ENCODE results near the gene TRIM62. TPM values are rescaled to one million over a fixed set of nuclear protein-coding genes. Genes with fewer than 3 reads are reported as not detected.

The TRIM62 gene
- polyA plus RNA-seq, 2 donors: 4.6 to 5.0 TPM

- H3K4me1 ChIP-seq (ENCODE audit: control insufficient read depth in 2 of 2, insufficient read depth in 2 of 2, low read length in 1 of 2): peaks cover 3 to 36% of the 10 kb centered on the region in 2 donors
- H3K9me3 ChIP-seq (ENCODE audit: control insufficient read depth in 2 of 2, insufficient read depth in 1 of 2, low read depth in 1 of 2, low read length in 1 of 2): no peaks in the 10 kb centered on the region
- peak overlapping the region; percentile 64 to 68 for H3K27ac ChIP-seq (ENCODE audit: low read depth in 2 of 2, low read length in 1 of 2)
- 50 to 66% methylated on average over 7 of the region's 7 CpGs for WGBS, 2 donors
- H3K36me3 ChIP-seq (ENCODE audit: control insufficient read depth in 2 of 2, insufficient read depth in 2 of 2, low read length in 1 of 2): peaks cover 4 to 12% of the 10 kb centered on the region in 2 donors
- no peak overlapping the region for H3K4me3 ChIP-seq (ENCODE audit: low read depth in 1 of 2, low read length in 2 of 2)
- H3K27me3 ChIP-seq (ENCODE audit: control insufficient read depth in 1 of 2, insufficient read depth in 2 of 2, low read length in 2 of 2): no peaks in the 10 kb centered on the region
Observed at GRCh38 chr1:33151116-33151515, 30.7 kb downstream of the TRIM62 start.

DNA sequence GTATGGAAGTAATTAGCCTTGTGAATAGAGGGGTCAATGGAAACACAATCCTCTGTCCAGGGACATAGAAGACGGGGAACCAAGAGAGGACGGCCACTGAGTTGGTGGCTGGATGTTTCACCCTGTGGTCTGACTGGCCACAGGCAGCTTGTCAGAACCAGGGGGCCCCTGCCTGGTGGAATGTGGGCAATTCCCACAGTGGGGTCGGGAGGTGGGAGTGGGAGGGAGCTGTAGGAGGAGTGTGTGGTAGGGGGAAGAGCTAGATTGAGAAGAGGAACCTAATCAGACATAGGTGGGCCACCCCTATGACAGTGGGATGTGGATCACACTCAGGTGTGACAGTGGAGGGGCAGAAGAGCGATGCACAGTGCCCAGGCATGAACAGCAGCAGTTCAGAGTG is 31.3 kb downstream of the TRIM62 start:
- Histone ChIP-seq H3K9me3 (ENCODE audit: control insufficient read depth in 2 of 2, insufficient read depth in 1 of 2, low read depth in 1 of 2, low read length in 1 of 2) (no peaks in the 10 kb centered on the region), H3K27ac (ENCODE audit: low read depth in 2 of 2, low read length in 1 of 2) (no peak overlapping the region), H3K27me3 (ENCODE audit: control insufficient read depth in 1 of 2, insufficient read depth in 2 of 2, low read length in 2 of 2) (no peaks in the 10 kb centered on the region), H3K4me3 (ENCODE audit: low read depth in 1 of 2, low read length in 2 of 2) (no peak overlapping the region), H3K4me1 (ENCODE audit: control insufficient read depth in 2 of 2, insufficient read depth in 2 of 2, low read length in 1 of 2) (peaks cover 0 to 33% of the 10 kb centered on the region in 2 donors), H3K36me3 (ENCODE audit: control insufficient read depth in 2 of 2, insufficient read depth in 2 of 2, low read length in 1 of 2) (peaks cover 4 to 13% of the 10 kb centered on the region in 2 donors)
- WGBS, 2 donors: 92 to 93% methylated on average over 4 of the region's 4 CpGs

GRCh38 chr1:33149453-33150190 is 32.2 kb downstream of the TRIM62 start:
- Histone ChIP-seq H3K36me3 (ENCODE audit: control insufficient read depth in 2 of 2, insufficient read depth in 2 of 2, low read length in 1 of 2) (peaks cover 4 to 11% of the 10 kb centered on the region in 2 donors), H3K4me1 (ENCODE audit: control insufficient read depth in 2 of 2, insufficient read depth in 2 of 2, low read length in 1 of 2) (peaks cover 0 to 33% of the 10 kb centered on the region in 2 donors), H3K27ac (ENCODE audit: low read depth in 2 of 2, low read length in 1 of 2) (peak overlapping the region; percentile 1 to 18), H3K4me3 (ENCODE audit: low read depth in 1 of 2, low read length in 2 of 2) (no peak overlapping the region), H3K9me3 (ENCODE audit: control insufficient read depth in 2 of 2, insufficient read depth in 1 of 2, low read depth in 1 of 2, low read length in 1 of 2) (no peaks in the 10 kb centered on the region), H3K27me3 (ENCODE audit: control insufficient read depth in 1 of 2, insufficient read depth in 2 of 2, low read length in 2 of 2) (no peaks in the 10 kb centered on the region)
- 74 to 80% methylated on average over 7 of the region's 7 CpGs for WGBS, 2 donors

GRCh38 chr1:33148615-33149014 is 33.2 kb downstream of the TRIM62 start:
- Histone ChIP-seq H3K36me3 (ENCODE audit: control insufficient read depth in 2 of 2, insufficient read depth in 2 of 2, low read length in 1 of 2) (peaks cover 4 to 11% of the 10 kb centered on the region in 2 donors), H3K27ac (ENCODE audit: low read depth in 2 of 2, low read length in 1 of 2) (no peak overlapping the region), H3K4me1 (ENCODE audit: control insufficient read depth in 2 of 2, insufficient read depth in 2 of 2, low read length in 1 of 2) (peaks cover under 1 to 29% of the 10 kb centered on the region in 2 donors), H3K4me3 (ENCODE audit: low read depth in 1 of 2, low read length in 2 of 2) (no peak overlapping the region), H3K27me3 (ENCODE audit: control insufficient read depth in 1 of 2, insufficient read depth in 2 of 2, low read length in 2 of 2) (no peaks in the 10 kb centered on the region), H3K9me3 (ENCODE audit: control insufficient read depth in 2 of 2, insufficient read depth in 1 of 2, low read depth in 1 of 2, low read length in 1 of 2) (no peaks in the 10 kb centered on the region)
- 78 to 91% methylated on average over 3 of the region's 3 CpGs for WGBS, 2 donors

- WGBS, 2 donors: 63 to 72% methylated on average over 3 of the region's 3 CpGs
Observed at GRCh38 chr1:33147997-33148314, 33.9 kb downstream of the TRIM62 start.

DNA sequence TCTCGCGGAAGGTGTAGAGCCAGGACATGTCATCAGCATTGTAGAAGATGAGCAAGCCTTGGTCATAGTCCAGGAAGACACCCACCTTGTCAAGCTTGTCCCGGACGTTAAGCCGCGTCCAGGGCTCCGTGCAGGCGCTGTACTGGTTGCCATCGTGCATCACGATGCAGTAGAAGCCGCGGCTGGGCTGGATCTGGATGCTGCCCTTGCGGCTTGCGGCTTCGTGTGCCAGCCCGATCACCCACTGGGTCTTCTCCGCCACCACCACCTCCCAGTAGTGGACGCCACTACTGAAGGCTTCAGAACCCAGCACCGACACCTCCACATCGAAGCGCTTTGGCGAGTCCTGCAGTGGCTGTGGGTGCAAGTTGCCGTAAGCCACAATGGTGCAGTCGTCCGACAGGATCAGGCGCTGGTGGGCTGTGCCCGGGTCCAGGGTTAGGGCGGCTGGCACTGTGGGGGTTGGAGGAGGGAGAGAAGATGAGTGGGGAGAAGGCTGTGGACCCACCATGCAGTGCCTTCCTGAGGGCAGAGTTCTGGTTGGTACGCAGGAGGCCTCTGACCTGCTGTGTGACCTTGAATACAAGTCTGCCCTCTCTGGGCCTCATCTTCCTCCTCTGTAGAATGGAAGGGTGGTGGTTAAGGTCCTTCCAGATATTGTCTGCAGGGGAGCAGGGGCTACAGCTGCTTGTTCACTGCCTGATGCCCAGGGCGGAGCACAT is 34.4 kb downstream of the TRIM62 start:
- Histone ChIP-seq H3K27me3 (ENCODE audit: control insufficient read depth in 1 of 2, insufficient read depth in 2 of 2, low read length in 2 of 2) (no peaks in the 10 kb centered on the region), H3K36me3 (ENCODE audit: control insufficient read depth in 2 of 2, insufficient read depth in 2 of 2, low read length in 1 of 2) (peaks cover 4 to 14% of the 10 kb centered on the region in 2 donors), H3K9me3 (ENCODE audit: control insufficient read depth in 2 of 2, insufficient read depth in 1 of 2, low read depth in 1 of 2, low read length in 1 of 2) (no peaks in the 10 kb centered on the region), H3K27ac (ENCODE audit: low read depth in 2 of 2, low read length in 1 of 2) (no peak overlapping the region), H3K4me1 (ENCODE audit: control insufficient read depth in 2 of 2, insufficient read depth in 2 of 2, low read length in 1 of 2) (peaks cover 3 to 21% of the 10 kb centered on the region in 2 donors), H3K4me3 (ENCODE audit: low read depth in 1 of 2, low read length in 2 of 2) (no peak overlapping the region)
- 94 to 97% methylated on average over 30 of the region's 30 CpGs for WGBS, 2 donors

More at GRCh38 chr1:33147997-33148314, 33.9 kb downstream of the TRIM62 start:
- Histone ChIP-seq H3K4me1 (ENCODE audit: control insufficient read depth in 2 of 2, insufficient read depth in 2 of 2, low read length in 1 of 2) (peaks cover 3 to 24% of the 10 kb centered on the region in 2 donors), H3K4me3 (ENCODE audit: low read depth in 1 of 2, low read length in 2 of 2) (no peak overlapping the region), H3K36me3 (ENCODE audit: control insufficient read depth in 2 of 2, insufficient read depth in 2 of 2, low read length in 1 of 2) (peaks cover 4 to 14% of the 10 kb centered on the region in 2 donors), H3K9me3 (ENCODE audit: control insufficient read depth in 2 of 2, insufficient read depth in 1 of 2, low read depth in 1 of 2, low read length in 1 of 2) (no peaks in the 10 kb centered on the region), H3K27ac (ENCODE audit: low read depth in 2 of 2, low read length in 1 of 2) (no peak overlapping the region), H3K27me3 (ENCODE audit: control insufficient read depth in 1 of 2, insufficient read depth in 2 of 2, low read length in 2 of 2) (no peaks in the 10 kb centered on the region)

GRCh38 chr1:33146003-33146402 is 35.8 kb downstream of the TRIM62 start:
- WGBS, 2 donors: 85 to 89% methylated on average over 3 of the region's 3 CpGs
- no peaks in the 10 kb centered on the region for H3K27me3 ChIP-seq (ENCODE audit: control insufficient read depth in 1 of 2, insufficient read depth in 2 of 2, low read length in 2 of 2)
- H3K4me3 ChIP-seq (ENCODE audit: low read depth in 1 of 2, low read length in 2 of 2): no peak overlapping the region
- peaks cover 4 to 14% of the 10 kb centered on the region in 2 donors for H3K36me3 ChIP-seq (ENCODE audit: control insufficient read depth in 2 of 2, insufficient read depth in 2 of 2, low read length in 1 of 2)
- peaks cover 3 to 10% of the 10 kb centered on the region in 2 donors for H3K4me1 ChIP-seq (ENCODE audit: control insufficient read depth in 2 of 2, insufficient read depth in 2 of 2, low read length in 1 of 2)
- H3K27ac ChIP-seq (ENCODE audit: low read depth in 2 of 2, low read length in 1 of 2): no peak overlapping the region
- no peaks in the 10 kb centered on the region for H3K9me3 ChIP-seq (ENCODE audit: control insufficient read depth in 2 of 2, insufficient read depth in 1 of 2, low read depth in 1 of 2, low read length in 1 of 2)

DNA sequence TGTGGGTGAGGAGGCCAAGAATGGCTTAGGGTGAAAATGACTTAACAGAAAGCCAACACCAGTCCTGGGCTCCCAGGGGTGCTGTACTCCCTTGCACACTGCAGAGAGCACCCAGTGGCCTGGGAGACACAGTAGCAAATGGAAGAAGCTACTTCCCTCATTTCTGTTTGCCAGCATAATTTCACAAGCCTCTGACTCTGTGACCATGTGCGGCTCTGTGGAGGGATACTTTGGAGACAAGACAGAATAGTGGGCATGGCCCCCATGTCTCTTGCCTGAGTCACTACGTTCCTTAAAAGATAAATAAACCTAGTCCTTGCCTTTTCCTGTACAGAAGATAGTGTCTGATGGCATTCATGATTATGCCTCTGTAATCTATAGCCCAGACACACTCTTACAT is 38.1 kb downstream of the TRIM62 start:
- Histone ChIP-seq H3K9me3 (ENCODE audit: control insufficient read depth in 2 of 2, insufficient read depth in 1 of 2, low read depth in 1 of 2, low read length in 1 of 2) (no peaks in the 10 kb centered on the region), H3K27ac (ENCODE audit: low read depth in 2 of 2, low read length in 1 of 2) (no peak overlapping the region), H3K4me1 (ENCODE audit: control insufficient read depth in 2 of 2, insufficient read depth in 2 of 2, low read length in 1 of 2) (peaks cover 2 to 3% of the 10 kb centered on the region in 2 donors), H3K27me3 (ENCODE audit: control insufficient read depth in 1 of 2, insufficient read depth in 2 of 2, low read length in 2 of 2) (no peaks in the 10 kb centered on the region), H3K36me3 (ENCODE audit: control insufficient read depth in 2 of 2, insufficient read depth in 2 of 2, low read length in 1 of 2) (peaks cover 4 to 14% of the 10 kb centered on the region in 2 donors), H3K4me3 (ENCODE audit: low read depth in 1 of 2, low read length in 2 of 2) (no peak overlapping the region)
- 69 to 76% methylated on average over 2 of the region's 2 CpGs for WGBS, 2 donors

DNA sequence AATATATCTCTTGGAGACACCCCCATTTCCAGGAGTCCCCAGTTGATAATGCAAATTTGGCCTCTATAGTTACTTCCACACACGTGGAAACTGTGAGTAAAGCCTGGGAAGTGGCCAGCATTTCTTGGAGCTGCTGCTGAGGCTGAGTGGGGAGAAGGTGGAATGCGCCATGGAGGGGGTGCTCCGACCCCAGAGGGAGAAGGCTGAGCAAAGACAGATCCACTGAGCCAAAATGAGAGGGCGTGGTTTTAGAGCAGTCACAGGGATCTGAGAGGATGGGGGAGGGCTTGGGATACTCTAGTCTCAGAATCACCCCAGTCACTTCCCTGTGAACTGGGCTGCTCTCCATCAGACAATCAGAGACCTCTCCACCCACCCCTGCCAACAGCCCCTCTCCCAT is 38.7 kb downstream of the TRIM62 start:
- 48 to 50% methylated on average over 4 of the region's 4 CpGs for WGBS, 2 donors

More for the DNA sequence above, 38.7 kb downstream of the TRIM62 start:
- Histone ChIP-seq H3K4me1 (ENCODE audit: control insufficient read depth in 2 of 2, insufficient read depth in 2 of 2, low read length in 1 of 2) (peaks cover 2 to 3% of the 10 kb centered on the region in 2 donors), H3K9me3 (ENCODE audit: control insufficient read depth in 2 of 2, insufficient read depth in 1 of 2, low read depth in 1 of 2, low read length in 1 of 2) (no peaks in the 10 kb centered on the region), H3K4me3 (ENCODE audit: low read depth in 1 of 2, low read length in 2 of 2) (no peak overlapping the region), H3K36me3 (ENCODE audit: control insufficient read depth in 2 of 2, insufficient read depth in 2 of 2, low read length in 1 of 2) (peaks cover 4 to 14% of the 10 kb centered on the region in 2 donors), H3K27me3 (ENCODE audit: control insufficient read depth in 1 of 2, insufficient read depth in 2 of 2, low read length in 2 of 2) (no peaks in the 10 kb centered on the region), H3K27ac (ENCODE audit: low read depth in 2 of 2, low read length in 1 of 2) (no peak overlapping the region)

All from esophagus (tissue), 2 donors.